Activated CD8-positive, alpha-beta memory T cell treated with anti-CD3 and anti-CD28 coated beads for 24 hours (primary cell): ENCODE results near the gene ZG16B.

ENCODE experiments used
- DNase-seq: peaks from one replicate; pipeline ENCODE4 v3.0.0-alpha.2; 2020

ZG16B gene, protein sequence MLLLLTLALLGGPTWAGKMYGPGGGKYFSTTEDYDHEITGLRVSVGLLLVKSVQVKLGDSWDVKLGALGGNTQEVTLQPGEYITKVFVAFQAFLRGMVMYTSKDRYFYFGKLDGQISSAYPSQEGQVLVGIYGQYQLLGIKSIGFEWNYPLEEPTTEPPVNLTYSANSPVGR

DNA sequence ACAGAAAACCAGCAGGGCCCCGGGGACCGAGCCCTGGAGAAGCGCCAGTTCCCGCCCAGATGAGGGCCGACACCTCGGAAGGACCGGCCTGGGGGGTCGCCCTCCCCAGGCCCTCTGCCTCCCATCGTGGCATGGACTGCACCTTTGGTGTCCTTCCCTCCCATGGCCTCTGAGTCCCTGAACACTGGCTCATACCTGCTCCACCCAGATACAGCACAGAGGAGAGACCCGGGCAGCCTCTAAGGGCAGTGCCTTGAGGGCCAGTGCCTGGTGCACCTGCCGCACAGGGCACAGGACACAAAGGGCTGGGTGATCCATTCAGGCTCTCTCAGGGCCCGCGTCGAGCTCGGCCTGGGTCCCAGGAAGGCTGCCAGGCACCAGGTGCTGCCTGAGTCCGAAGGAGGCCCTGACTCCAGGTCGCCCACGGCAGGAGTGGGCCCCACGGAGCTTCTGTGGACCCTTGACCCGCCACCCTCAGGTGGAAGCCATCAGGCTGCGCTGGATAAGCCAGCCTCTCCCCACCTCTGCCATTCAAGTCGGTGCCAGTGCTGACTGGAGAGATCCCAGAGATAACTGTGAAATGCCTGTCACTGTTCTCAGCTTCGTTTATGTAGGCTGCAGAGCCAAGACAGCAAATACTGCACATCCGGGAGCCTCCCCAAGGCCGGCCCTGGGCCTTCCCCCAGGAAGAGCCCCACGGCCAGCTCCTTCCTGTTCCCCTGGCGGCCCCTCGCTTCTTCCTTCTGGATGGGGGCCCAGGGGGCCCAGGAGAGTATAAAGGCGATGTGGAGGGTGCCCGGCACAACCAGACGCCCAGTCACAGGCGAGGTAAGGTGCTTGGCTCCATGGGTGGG is at the start of gene ZG16B:
Gene ZG16B (plus strand): TSS at position 803 of the 854 bp plus-strand sequence. CDS start 139 bp downstream, outside the sequence.
- DNase-seq: no peak

DNA sequence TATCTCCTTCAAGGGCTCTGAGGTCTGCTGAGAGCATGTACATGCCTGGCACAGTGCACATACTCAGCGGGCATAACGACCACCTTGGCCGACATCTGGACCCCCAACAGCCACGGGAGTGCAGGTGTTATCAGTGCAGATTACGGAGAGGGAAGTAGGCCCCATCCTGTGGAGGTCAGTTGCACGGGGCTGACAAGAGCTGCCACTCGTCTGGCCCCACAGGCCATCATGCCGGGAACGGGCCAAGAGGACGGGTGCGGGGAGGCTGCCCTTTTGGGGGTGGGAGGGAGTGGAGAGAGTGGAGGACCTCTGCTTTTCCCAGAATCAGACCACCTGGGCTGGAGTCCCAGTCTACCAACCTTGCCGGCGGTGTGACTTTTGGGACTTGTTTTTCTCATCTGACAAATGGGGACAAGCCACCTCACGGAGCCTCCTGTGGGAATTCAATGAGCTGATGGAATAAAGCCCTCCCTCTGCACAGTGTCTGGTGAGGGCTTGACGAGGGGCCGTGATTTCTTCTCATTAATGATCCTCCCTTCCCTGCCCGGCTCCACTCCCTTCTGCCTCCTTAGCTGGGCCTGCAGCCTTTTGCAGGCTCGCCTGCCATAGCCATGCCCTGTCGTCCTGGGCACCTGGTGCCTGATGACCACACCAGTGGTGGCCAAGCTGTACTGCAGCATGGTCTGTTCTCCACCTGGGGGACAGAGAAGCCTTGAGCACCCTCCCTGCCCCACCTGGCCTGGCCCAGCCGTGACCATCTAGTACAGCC is 47.3 kb upstream of the ZG16B start:
- DNase-seq: no peak

DNA sequence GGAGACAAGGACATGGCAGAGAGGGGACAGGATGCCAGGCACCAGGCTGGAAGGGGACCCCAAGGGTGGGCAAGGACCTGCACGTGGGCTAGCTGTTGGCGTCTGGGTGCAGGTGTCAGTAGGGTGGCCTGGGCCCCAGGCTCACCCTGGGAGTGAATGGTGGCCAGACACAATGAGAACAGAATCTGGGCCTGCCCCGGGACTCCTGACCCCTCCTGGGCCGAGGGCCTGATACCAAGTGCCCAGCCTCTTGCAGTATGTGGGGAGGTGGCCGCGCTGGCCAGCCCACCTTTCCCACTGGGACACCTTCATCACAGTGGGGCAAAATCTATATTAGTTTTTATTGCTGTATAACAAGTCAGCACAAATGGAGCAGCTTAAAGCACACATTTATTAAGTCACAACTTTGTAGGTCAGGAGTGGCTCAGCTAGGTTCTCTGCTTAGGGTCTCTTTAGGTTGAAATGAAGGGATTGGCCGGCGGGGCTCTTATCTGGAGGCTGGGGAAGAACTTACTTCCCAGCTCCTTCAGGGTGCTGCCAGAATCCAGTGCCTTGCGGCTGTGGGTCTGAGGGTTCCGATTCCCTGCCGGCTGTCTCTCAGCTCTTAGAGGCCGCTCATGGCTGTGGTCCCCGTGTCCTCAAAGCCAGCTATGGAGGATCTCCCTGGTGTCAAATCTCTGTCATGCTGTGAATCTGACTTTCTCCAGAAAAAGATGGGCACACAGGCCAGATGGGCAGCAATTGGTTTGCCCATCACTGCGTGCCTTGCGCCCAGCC is 46.3 kb upstream of the ZG16B start:
- DNase-seq: no peak

DNA sequence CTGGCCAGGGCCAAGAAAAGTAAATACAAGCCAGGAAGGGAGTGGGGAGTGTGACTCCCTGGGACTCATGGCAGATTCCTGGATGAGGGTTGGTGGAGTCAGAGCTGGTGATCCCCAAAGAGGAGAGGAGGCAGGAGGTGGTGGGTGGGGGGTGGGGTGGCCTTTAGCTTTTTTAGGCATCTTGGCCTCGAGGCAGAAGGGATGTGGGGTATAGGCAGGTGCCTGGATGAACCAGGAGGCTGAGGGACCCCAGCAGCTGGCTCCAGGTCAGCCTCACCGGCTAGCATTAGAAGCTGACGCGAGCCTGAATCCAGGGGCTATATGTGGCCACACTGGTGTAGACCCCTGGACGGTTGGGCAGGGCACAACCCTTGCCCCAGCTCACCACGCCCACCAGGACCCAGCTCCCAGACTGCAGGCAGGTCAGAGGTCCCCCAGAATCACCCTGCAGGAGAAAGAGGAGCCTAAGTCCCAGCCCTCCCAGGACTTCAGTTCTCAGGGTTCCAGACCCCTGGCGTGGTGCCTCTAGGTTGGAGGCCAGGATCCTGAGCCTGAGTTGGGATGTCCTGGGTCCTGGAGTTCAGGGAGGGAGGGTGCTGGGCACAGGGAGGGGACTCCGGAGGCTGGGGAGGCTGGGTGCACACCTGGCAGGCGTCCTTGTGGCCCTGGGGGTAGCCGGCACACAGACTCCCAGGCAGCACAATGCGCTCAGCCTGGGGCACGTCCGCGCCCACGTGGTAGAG is 45.6 kb upstream of the ZG16B start:
- DNase-seq: no peak

DNA sequence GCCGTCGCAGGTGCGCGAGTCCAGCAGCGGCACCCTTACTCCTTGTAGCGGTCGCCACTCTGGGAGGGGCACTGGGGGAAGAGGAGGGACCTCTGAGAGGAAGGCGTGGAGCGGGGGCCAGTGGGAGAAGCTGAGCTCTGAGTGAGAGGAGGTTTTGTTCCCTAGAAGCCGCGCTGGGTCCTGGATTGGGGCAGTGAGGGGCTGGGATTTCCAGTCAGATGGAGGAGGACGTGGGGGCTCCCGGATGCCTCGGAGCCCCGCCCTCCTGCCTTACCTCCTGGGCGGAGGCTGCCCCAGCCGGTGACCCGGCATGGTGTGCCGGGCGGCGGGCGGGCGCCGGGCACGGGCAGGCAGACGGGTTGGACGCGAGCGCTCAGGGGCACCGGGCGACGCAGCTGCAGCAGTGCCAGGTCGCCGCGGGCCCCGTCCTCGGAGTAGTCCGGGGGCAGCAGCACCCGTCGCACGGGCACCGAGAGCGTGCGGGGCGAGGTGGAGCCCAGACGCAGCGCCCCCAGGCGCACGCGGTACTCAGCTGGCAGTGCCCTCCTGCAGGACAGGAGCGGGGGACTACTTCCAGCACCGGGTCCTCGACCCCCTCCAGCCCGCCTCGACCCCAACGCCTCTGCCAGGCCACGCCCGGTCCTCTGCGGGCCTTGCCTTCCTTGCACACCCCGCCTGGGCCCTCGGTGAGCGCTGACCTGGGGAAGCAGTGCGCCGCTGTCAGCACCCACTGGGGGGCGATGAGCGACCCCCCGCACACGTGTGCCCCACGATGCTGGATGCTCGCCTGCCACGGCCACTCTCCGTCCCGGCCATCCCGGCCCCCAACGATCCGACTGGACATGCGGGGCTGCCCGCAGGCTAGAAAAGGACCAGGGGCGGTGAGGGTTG is 44.8 kb upstream of the ZG16B start:
- DNase-seq: peak; percentile 86

GRCh38 chr16:2786061-2786825 is 43.9 kb upstream of the ZG16B start:
- no peak for DNase-seq

DNA sequence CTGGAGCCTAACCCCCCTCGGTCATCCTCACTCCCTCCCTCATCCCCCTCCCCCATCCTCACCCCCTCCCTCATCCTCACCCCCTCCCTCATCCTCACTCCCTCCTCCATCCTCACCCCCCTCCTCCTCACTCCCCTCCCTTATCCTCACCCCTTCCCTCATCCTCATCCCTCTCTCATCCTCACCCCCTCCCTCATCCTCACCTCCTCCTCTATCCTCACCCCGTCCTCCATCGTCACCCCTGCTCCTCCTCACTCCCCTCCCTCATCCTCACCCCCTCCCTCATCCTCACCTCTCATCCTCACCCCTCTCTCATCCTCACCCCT is 43.3 kb upstream of the ZG16B start:
- no peak for DNase-seq

DNA sequence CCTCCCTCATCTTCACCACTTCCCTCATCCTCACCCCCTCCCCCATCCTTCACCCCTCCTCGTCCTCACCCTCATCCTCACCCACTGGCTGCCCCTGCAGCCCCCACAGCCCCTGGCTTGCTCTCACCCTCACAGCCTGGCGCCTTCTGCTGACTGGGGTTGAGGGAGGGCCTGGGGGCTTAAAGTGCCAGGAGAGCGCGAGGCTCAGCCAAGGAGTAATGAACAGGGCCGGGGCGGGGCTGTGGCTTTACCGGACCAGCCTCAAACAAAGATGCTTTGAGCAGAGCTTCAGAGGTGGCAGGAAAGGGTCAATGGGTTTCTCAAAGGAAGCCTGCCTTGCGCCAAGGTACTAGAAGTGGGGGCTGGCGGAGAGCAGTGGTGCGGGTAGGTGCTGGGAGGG is 42.7 kb upstream of the ZG16B start, which contains the start of gene PRSS33:
Gene PRSS33 (minus strand): TSS at position 155 of the 400 bp plus-strand sequence. CDS start 1,013 bp downstream, outside the sequence.
- DNase-seq: no peak

GRCh38 chr16:2787961-2788360 is 42.1 kb upstream of the ZG16B start:
- DNase-seq: no peak

- no peak for DNase-seq
Measured at GRCh38 chr16:2790631-2791030, 39.5 kb upstream of the ZG16B start.

GRCh38 chr16:2791174-2791573 is 38.9 kb upstream of the ZG16B start:
- DNase-seq: no peak

DNA sequence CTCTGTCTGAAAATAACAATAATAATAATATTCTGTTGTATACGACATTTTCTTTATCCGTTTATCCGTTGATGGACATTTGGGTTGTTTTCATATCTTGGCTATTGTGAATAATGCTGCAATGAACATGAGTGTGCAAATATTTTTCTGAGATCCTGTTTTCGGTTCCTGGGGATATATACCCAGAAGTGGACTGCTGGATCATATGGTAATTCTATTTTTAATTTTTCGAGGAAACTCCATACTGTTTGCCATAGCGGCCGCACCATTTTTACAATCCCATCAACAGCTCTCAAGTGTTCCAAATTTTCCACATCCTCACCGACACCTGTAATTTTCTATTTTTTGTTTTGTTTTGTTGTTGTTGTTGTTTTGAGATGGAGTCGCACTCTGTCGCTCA is 37.2 kb upstream of the ZG16B start:
- DNase-seq: no peak

- DNase-seq: no peak
Measured at GRCh38 chr16:2795395-2796143, 34.5 kb upstream of the ZG16B start.

- no peak for DNase-seq
Measured at GRCh38 chr16:2798723-2799204, 31.3 kb upstream of the ZG16B start.

GRCh38 chr16:2799205-2799858 is 30.8 kb upstream of the ZG16B start:
- no peak for DNase-seq

DNA sequence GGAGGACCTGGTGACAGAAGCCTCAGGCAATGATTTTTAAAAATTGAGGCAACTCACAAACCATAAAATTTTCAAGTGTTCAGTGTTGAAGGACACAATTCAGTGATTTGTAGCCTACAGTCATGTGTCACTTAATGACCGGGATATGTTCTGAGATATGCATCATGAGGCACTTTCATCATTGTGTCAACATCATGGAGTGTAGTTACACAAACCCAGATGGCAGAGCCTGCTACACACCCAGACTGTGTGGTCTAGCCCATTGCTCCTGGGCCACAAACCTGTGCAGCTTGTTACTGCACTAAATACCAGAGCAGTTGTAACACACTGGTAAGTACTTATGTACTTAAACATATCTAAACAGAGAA is 30.3 kb upstream of the ZG16B start:
- no peak for DNase-seq

DNA sequence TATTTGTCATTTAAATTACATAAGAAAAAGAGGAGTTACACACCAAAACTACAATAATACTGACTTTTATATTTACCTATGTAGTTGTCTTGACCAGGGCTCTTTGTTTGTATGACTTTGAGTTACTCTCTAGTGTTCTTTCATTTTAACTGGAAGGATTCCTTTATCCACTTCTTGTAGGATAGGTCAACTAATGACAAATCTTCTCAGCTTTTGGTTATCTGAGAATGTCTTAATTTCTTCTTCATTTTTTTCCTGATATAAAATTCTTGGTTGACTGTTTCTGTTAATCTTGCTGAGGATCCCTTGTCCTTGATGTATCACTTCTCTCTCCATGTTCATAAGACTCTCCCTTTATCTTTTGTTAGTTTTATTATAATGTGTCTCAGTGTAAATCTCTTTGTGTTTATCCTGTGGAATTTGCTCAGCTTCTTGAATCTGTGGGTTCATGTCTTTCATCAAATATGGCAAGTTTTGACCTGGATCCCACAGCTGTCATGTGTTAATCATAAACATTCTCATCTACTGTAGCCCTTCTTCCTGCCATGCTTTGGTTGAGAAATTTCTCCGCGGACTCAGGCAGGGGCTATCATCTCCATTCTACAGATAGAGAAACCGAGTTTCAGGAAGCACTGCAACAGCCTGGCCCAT is 26.4 kb upstream of the ZG16B start:
- DNase-seq: no peak

- DNase-seq: no peak
Measured at GRCh38 chr16:2804728-2805127, 25.4 kb upstream of the ZG16B start.
